ENCODE results near the gene SCN8A.
A peak's percentile ranks its signal among the peaks of the same experiment; 100 is the strongest.

Gene SCN8A

DNA sequence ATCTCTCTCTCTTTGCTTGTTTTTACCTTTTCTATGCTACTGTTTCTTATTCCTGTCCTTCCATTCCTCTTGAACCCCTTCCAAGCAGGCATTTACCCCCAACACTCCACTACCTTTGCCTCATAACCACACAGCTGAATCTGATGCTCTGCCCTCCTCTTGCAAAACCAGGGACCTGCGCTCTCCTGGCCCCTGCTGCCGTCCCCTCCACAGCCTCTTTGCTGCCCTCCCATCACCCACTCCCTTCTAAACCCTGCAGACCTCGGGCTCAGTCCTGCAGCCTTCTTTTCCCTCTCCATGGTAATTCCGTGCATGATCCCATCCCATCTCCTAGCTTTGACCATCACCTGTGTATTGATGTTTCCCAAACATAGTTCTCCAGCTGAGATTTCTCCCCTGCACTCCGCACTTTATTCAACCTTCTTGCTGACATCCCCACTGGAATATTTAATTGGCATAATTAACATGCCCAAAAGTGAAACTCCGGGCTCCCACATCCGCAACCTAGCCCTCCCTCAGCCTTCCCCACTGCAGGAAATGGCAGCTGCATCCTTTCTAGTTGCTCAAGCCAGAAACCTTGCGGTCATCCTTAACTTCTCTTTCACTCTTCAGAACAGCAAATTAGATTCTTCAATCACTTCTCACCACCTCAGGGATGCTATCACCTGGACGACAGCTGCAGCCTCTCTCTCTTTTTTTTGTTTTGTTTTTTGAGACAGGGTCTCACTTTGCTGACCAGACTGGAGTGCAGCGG is 241.5 kb downstream of the SCN8A start:
- DNase-seq (ENCODE audit: low read depth in 2 of 2), result no peak

- DNase-seq (ENCODE audit: low read depth in 2 of 2), result no peak
Measured at GRCh38 chr12:51833448-51834227, 242.6 kb downstream of the SCN8A start.

- no peak for DNase-seq (ENCODE audit: low read depth in 2 of 2)
Measured at GRCh38 chr12:51834411-51834810, 243.4 kb downstream of the SCN8A start.

DNA sequence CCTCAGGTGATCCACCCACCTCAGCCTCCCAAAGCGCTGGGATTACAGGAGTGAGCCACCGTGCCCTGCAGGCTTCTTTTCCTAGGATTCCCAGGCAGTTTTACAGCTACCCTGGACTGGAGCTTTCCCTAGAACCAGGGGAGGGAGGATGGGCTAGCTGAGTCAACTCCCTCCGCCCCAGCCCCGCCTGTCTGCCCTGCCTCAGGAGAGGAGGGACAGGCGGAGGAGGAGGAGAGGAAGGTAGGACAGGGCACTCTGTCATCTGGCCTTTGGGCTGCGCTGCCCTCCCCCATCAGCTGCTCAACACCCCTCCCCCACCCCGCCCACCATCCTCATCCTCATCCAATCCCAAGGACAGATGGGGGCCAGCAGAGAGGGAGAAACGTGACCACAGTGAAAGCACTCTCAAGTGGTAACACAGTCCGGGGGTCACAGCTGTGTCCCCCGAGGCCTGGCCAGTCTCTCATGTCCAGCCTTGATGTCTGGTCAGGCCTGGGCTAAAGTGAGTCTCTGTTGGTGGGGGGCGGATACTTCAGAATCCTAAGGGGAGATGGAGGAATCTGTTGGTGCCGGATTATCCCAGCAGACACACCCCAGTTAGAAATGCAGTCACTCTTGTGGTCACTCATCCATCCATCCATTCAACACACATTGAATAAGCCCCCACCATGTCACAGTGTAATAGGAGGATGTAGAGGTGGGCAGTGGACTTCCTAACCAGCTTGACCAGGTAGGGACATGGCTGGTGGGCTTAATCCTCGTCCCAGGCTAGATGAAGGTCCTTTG is 245.2 kb downstream of the SCN8A start:
- DNase-seq (ENCODE audit: low read depth in 2 of 2), result no peak

- no peak for DNase-seq (ENCODE audit: low read depth in 2 of 2)
Measured at GRCh38 chr12:51836827-51837173, 245.8 kb downstream of the SCN8A start.

DNA sequence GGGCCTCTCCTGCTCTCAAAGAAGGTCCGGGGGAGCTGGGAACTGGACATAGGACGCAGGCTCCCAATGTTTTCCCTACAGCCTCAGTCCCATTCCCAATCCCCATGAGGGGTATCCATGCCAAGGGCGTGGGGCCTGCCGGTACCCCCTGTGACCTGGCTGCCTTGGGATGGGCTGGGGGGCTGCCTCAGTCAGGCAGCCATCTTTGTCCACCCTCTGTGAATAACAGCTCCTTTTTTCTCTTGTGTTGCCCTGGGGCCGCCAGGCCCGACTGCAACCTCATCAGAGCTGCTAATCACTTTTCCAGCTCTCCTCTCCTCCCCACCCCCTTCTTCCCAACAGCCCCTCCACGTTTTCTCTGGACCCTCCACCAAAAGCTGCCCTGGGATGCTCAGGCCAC is 246.3 kb downstream of the SCN8A start:
- no peak for DNase-seq (ENCODE audit: low read depth in 2 of 2)

DNA sequence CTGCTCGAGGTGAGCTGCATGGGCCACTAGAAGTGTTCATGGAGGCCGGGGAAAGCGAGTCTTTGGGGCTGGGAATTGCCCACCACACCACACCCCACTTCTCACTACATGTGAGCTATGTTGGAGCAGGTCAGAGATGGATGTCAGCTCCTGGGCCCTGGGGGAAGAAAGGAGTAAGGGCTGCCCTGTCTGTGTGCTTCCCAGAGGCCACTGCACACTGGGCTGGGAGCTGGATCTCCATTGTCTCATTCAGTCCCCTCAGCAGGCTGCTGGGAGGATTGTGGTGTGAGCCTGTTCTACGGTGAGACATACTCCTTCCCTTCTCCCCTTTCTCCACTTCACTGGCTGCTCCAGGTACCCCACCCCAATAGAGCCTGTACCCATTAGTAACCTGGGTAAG is 247.0 kb downstream of the SCN8A start:
- no peak for DNase-seq (ENCODE audit: low read depth in 2 of 2)

DNA sequence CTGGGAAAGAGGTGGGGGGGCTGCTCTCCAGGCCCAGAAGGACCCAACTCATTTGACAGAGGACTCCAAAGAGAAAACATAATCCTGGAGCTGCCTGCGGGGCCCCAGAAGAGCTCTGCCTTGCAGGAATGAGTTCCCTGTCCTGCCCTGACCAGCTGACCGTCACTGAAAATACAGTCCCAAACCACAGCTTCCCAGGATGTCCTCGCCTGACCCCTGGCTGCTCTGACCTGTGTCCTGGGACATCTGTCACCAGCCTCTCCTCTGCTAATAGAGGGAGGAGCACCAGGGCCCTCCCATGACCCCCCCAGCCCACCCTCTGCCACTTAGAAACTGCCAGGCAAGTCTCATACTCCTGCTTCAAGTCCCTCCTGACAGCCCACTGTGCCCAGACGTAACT is 247.7 kb downstream of the SCN8A start:
- DNase-seq (ENCODE audit: low read depth in 2 of 2), result no peak

- DNase-seq (ENCODE audit: low read depth in 2 of 2), result no peak
Measured at GRCh38 chr12:51839310-51839947, 248.4 kb downstream of the SCN8A start.

DNA sequence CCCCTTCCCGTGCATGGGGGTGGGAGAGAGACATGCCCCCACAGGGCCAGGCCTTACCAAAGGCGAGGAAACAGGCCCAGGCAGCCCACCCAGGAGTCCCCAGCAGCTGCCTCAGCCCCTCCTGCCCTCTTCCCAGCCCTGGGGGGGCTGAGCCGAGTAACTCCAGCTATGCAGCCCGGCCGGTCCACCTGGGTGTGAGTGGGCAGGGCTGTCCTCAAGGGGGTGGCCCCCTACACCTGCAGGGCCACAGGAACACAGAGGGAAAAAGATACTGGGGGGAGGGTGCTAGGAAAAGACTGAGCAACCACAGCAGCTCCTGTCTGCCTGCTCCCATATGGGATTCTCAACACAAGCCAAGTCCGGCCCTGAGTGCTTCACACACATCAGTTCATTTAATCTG is 249.9 kb downstream of the SCN8A start:
- DNase-seq (ENCODE audit: low read depth in 2 of 2), result no peak

DNA sequence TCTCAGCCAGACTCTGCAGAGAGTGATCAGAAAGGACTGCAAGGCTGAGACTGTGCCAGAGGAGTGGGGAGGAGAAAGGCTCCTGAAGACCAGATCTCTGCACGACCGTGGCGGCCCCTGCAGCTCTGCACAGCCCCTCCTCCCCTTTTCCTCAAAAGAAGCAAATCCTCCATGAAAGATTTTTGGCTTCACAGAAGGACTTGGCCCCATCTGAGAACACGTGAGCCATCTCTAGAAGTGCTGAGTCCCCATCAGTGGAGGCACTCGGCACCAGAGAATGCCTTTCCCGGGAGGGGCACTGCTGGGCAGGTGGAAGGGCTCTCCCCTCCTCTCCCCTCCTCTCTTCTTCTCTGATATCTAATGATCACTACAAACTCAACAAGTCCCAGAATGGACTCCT is 250.7 kb downstream of the SCN8A start:
- no peak for DNase-seq (ENCODE audit: low read depth in 2 of 2)

DNA sequence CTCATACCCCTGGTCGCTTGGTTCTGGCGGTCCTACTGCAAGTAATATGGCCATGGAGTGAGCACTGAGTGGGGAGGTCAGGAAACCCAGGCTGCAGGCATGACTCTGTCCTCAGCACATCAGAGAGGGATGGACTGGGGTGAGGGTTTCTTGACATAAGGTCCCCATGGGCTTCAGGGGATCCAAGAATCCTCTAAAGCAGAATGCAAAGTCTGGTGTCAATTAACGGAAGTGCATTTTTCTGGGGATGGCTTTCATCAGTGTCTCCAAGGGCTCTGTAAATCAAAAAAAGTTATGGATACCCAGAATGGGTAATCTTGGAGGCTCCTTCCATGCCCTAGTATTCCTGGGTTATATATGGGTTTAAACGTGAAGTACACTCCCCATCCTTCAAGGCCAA is 253.8 kb downstream of the SCN8A start:
- no peak for DNase-seq (ENCODE audit: low read depth in 2 of 2)

DNA sequence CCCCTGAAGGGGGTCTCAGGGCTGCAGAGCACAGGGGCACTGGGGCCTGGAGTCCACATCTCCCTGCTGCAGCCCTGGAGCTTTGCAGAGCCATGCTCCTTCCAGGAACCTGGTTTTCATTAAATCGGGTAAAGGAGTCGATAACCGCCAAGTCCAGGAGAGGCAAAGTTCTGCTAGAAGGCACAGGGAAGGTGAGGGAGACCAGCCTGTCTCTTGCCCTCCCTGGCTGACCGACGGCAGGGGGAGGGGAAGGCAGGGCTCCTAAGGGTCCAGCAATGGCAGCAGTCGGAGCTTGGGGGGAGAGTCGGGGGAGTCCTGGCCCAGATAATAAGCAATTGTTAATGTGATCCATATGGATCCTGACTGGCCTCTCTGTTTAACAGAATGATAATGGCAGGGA is 254.4 kb downstream of the SCN8A start:
- no peak for DNase-seq (ENCODE audit: low read depth in 2 of 2)

GRCh38 chr12:51846271-51846691 is 255.2 kb downstream of the SCN8A start:
- no peak for DNase-seq (ENCODE audit: low read depth in 2 of 2)

DNA sequence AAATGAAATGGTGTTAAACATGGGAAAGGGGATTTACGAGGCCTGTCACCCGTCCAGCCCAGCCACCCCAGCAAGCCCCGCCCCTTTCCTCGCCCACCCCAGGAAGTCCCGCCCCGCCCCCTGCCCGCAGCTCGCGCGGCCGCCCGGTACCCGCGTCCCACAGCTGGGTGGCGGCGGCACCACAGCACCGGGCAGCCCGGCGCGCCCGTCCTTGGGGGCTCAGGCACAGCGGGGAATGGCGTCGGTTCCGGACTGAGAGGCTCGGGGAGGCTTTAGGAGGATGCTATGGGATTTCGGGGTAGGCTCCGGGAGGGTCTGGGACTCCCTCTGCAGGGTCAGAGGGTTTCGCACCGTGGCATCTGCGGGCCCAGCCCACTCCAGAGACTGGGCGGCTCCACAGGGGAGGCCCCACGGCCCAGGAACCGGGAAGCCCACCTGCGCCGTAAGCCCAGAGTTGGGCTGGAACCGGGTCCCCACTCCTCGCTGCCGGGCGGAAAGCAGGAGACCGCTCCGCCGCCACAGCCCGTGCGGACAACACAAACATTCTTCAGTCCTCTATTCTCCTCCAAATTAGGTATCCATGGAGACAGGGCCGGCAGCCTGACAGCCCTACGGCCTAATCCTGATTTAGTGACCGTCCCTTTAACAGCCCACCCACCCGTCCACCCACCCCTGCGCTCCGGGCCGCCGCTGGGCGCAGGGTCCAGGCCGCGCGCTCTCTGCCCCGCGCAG is 256.0 kb downstream of the SCN8A start:
- peak; percentile 15 to 22 for DNase-seq (ENCODE audit: low read depth in 2 of 2)

GRCh38 chr12:51847643-51848325 is 256.8 kb downstream of the SCN8A start:
- DNase-seq (ENCODE audit: low read depth in 2 of 2), result no peak

DNA sequence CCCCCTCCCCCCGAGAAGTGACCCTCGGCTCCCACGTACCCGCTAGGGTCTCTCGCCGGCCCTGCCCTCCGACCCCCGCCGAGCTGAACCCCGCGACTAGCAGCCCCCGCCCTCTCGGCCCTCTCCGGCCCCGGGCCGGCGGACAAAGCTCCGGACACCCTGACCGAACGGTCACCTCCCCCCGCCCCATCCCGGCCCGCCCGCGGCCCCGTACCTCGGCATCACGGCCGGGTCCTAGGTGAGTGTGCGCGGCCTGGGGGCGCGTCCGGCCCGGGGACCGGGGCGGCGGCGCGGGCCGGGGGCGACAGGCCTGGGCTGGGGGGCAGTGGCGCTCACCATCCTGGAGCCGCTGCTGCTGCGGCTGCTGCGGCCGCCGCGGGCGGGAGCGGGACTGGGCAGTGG is 257.3 kb downstream of the SCN8A start, which contains the start of gene FIGNL2:
TSS of gene FIGNL2 (minus strand) at position 393 of the 402 bp plus-strand sequence. CDS start 26,305 bp downstream, outside the sequence.
- DNase-seq (ENCODE audit: low read depth in 2 of 2), result no peak

DNA sequence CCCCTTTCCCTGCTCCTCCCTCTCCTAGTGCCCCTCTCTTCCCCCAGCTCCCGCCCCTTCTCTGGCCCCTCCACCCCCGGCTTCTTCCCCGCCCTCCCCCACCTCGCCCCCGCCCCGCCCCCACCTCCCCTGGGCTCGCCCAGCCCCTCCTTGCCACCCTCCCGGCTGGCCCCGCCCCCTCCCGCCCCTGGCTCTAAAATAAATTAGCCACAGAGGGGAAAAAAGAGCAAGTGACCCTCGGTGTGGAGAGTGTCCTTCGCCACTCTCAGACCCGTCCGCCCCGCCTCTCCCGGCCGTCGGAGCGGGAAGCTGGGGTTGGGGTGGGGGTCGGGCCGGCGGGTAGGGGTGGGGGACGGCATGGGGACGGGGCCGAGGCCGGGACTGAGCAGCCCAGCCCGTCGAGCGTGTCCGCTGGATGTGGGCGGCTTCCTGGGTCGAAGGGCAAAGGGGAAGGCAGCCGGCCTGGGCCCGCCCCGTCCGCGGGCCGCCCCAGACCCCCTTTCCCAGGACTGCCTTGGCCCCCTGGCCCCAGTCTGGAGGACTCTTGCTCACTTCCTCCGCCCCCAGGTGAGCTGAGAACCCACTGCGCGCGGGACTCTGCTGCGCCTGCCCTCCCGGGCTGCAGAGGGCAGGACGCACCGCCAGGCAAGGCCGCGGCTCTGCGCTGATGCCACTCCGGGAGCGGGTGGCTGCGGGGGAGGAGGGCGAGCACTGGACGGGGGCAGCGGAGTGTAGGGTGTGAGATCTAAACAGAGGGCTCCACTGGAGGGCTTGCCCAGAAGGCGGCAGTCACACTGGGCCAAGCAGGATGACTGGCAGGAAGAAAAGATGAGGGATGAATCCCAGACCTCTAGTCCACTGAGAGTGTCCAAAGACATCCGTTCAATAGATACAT is 258.1 kb downstream of the SCN8A start:
- no peak for DNase-seq (ENCODE audit: low read depth in 2 of 2)

- DNase-seq (ENCODE audit: low read depth in 2 of 2), result no peak
Measured at GRCh38 chr12:51850081-51850964, 259.3 kb downstream of the SCN8A start.

Data from stimulated activated CD8-positive, alpha-beta memory T cell treated with anti-CD3 and anti-CD28 coated beads, Interleukin-15, amount 100 ng/mL, for 4 hours (primary cell).